ENCODE measurements around the gene GZMM.

GRCh38 chr19:534088-534487, 9.8 kb upstream of the GZMM start:
- TF ChIP-seq POLR2A (IDR thresholded peaks at IDR 0.05): no peak
- no peak for TF ChIP-seq POLR2AphosphoS5 (IDR thresholded peaks at IDR 0.05; ENCODE audit: insufficient read depth in 1 of 2, low read depth in 1 of 2)
